Renal pelvis (tissue), 4 donors: ENCODE results near the gene PRM3. TPM values are rescaled to one million over a fixed set of nuclear protein-coding genes. Genes with fewer than 3 reads are reported as not detected.

Experiments used
- DNase-seq: peaks from one replicate; pipeline ENCODE4 v3.0.0-alpha.2; 2013
- polyA plus RNA-seq, 3 donors: library from polyadenylated mRNA; unstranded; fragments of 120-200 nt; gene quantifications; one replicate each; pipeline ENCODE4 v1.2.1, GENCODE V29; 2013; ENCODE audit not compliant: insufficient read length in 3 of 3

The PRM3 gene
- polyA plus RNA-seq, 3 donors, result not detected

- DNase-seq, result no peak
Measured at GRCh38 chr16:11280616-11281522, 7.4 kb upstream of the PRM3 start, which contains the start of gene PRM1. Gene PRM1 (minus strand): TSS chr16:11281330. CDS start chr16:11281238, 92 bp downstream.

GRCh38 chr16:11278681-11279628, 5.5 kb upstream of the PRM3 start:
- DNase-seq, result no peak

GRCh38 chr16:11277607-11278337, 4.3 kb upstream of the PRM3 start:
- no peak for DNase-seq

- no peak for DNase-seq
Measured at GRCh38 chr16:11276896-11277593, 3.6 kb upstream of the PRM3 start.

GRCh38 chr16:11276143-11276895, 2.9 kb upstream of the PRM3 start, which contains the start of gene PRM2:
Gene PRM2 (minus strand): TSS chr16:11276480. CDS start chr16:11276370, 110 bp downstream.
- no peak for DNase-seq

- DNase-seq, result no peak
Measured at GRCh38 chr16:11274964-11275363, 1.5 kb upstream of the PRM3 start.

- peak; percentile 89 for DNase-seq
Measured at GRCh38 chr16:11273721-11274324, 394 bp upstream of the PRM3 start.

GRCh38 chr16:11272484-11272883, 945 bp downstream of the PRM3 start:
- DNase-seq, result no peak

- DNase-seq, result no peak
Measured at GRCh38 chr16:11271610-11272009, 1.8 kb downstream of the PRM3 start.

- DNase-seq, result no peak
Measured at GRCh38 chr16:11270602-11271162, 2.7 kb downstream of the PRM3 start.

- no peak for DNase-seq
Measured at GRCh38 chr16:11268921-11269375, 4.5 kb downstream of the PRM3 start, which contains the start of gene TNP2. Gene TNP2 (minus strand): TSS chr16:11269325. CDS start chr16:11269262, 63 bp downstream.

GRCh38 chr16:11265124-11265523, 8.3 kb downstream of the PRM3 start:
- no peak for DNase-seq

- no peak for DNase-seq
Measured at GRCh38 chr16:11264155-11264832, 9.1 kb downstream of the PRM3 start.

GRCh38 chr16:11263737-11264136, 9.7 kb downstream of the PRM3 start:
- DNase-seq, result no peak

- DNase-seq, result no peak
Measured at GRCh38 chr16:11262915-11263314, 10.5 kb downstream of the PRM3 start.

- DNase-seq, result no peak
Measured at GRCh38 chr16:11260596-11260966, 12.8 kb downstream of the PRM3 start.

GRCh38 chr16:11259655-11260595, 13.5 kb downstream of the PRM3 start:
- DNase-seq, result no peak
